ENCODE data around the gene DUOXA2.
"Not testable (repeated sequence)": the region's sequence is repeated elsewhere in the genome, so short reads cannot be mapped to it uniquely, and the experiment has no call there.

DUOXA2 gene

DNA sequence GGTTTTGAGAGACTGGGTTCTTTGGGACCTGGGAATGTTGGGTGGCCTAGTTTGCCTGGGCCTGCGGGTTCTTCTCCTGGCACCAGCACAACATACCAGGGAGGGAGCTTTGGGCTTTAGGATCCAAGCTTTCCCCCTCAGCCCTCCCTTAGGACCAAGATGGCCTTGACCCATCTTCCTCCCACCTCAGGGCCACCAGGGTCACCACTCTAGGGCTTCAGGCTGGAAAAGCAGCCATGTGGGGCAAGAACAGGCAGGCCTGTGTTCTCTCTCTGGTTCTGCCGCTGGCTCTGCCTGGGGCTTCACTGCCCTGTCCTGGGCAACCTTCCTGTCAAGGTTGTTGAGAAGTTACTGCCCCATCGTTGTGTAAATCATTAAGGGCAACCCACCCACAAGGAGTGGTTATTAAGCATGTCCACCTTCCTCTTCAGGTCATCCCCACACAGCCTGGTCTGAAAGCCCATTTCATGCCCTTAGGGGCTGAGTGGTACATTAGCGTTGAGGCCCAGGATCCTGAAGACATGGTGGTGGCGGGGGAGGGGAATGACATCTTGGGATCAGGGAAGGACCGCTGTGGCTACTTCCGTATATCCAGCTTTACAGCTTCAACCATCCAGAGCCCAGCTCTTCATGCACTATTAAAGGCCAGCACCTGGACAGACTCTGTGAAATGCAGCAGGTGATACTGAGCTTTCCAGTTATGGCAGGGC, 16.3 kb downstream of the DUOXA2 start:
- Histone ChIP-seq H3K4me1 (ENCODE audit: control insufficient read depth, insufficient read depth, low read length) (peaks cover 9% of the 10 kb centered on the region), H3K9ac (ENCODE audit: low read length in 2 of 2) (no peak overlapping the region), H3K4me3 (ENCODE audit: low read length in 2 of 2) (peak overlapping the region in 1 of 2 donors; percentile 35), H3K36me3 (ENCODE audit: control insufficient read depth in 2 of 2, insufficient read depth in 2 of 2, low read length in 2 of 2) (no peaks in the 10 kb centered on the region), H3K27me3 (ENCODE audit: control insufficient read depth in 1 of 2, insufficient read depth in 2 of 2, low read length in 2 of 2) (peaks cover 53 to 59% of the 10 kb centered on the region in 2 donors), H3K27ac (ENCODE audit: low read length) (no peak overlapping the region), H3K9me3 (ENCODE audit: control insufficient read depth in 2 of 2, low read length in 2 of 2) (peaks cover 0 to 3% of the 10 kb centered on the region in 2 donors)

DNA sequence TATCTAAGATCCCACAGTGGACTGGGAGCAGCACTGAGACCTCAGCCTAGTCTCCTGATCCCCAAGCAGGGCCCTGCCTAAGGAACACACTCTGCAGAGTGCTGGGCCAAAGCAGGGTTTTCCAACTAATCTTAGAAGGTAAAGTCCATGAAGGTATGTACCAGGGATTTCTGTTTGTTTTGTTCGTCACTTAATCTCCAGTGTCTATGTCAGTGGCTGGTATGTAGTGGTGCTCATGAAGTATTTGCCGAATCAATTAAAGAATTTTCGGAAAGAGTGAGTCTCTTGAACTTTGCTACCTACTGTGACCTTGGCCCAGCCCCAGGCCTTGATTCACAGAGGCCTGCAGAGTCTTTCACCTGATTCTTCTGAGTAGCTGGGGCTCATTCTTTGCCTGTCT, 17.4 kb downstream of the DUOXA2 start:
- Histone ChIP-seq H3K27me3 (ENCODE audit: control insufficient read depth in 1 of 2, insufficient read depth in 2 of 2, low read length in 2 of 2) (peaks cover 58 to 61% of the 10 kb centered on the region in 2 donors), H3K4me3 (ENCODE audit: low read length in 2 of 2) (no peak overlapping the region), H3K9me3 (ENCODE audit: control insufficient read depth in 2 of 2, low read length in 2 of 2) (peaks cover 0 to 3% of the 10 kb centered on the region in 2 donors), H3K27ac (ENCODE audit: low read length) (no peak overlapping the region), H3K36me3 (ENCODE audit: control insufficient read depth in 2 of 2, insufficient read depth in 2 of 2, low read length in 2 of 2) (no peaks in the 10 kb centered on the region), H3K4me1 (ENCODE audit: control insufficient read depth, insufficient read depth, low read length) (peaks cover 9% of the 10 kb centered on the region), H3K9ac (ENCODE audit: low read length in 2 of 2) (no peak overlapping the region)

DNA sequence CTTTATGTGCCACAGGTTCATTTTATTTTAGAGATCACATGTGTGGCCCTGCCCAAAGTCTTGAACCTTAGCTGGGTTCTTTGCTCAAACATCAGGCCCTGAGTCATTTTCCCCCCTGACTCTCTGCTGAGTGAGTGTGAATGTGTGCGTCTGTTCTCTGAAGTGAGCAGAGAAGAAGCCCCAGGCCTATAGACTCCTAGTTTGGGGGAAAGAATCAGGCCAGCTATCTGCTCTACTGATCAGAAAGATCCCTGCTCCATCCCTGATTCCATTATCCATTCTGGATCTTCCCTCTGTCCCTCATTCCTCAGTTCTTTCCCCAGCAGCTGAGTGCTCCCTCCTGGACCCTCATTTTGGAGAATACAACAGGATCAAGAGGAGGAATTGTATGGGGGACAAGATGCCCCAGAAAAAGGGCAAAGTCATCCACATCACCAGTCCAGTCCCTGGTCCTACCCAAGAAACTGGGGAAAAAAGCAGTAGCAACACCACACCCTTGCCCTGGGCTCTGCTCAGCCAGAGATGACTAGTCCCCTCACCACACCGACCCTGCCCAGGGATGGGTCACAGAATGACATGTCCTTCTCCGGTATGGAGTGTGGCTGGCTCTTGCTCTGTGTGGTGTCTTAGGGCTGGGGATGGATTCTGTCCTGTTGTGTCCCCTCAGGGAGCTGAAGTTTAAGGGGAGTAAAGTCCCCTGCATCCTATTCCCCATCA, 18.9 kb downstream of the DUOXA2 start:
- Histone ChIP-seq H3K4me3 (ENCODE audit: low read length in 2 of 2) (no peak overlapping the region), H3K36me3 (ENCODE audit: control insufficient read depth in 2 of 2, insufficient read depth in 2 of 2, low read length in 2 of 2) (no peaks in the 10 kb centered on the region), H3K9me3 (ENCODE audit: control insufficient read depth in 2 of 2, low read length in 2 of 2) (peaks cover 0 to 3% of the 10 kb centered on the region in 2 donors), H3K27ac (ENCODE audit: low read length) (no peak overlapping the region), H3K4me1 (ENCODE audit: control insufficient read depth, insufficient read depth, low read length) (peaks cover 9% of the 10 kb centered on the region), H3K27me3 (ENCODE audit: control insufficient read depth in 1 of 2, insufficient read depth in 2 of 2, low read length in 2 of 2) (peaks cover 58 to 63% of the 10 kb centered on the region in 2 donors), H3K9ac (ENCODE audit: low read length in 2 of 2) (no peak overlapping the region)

DNA sequence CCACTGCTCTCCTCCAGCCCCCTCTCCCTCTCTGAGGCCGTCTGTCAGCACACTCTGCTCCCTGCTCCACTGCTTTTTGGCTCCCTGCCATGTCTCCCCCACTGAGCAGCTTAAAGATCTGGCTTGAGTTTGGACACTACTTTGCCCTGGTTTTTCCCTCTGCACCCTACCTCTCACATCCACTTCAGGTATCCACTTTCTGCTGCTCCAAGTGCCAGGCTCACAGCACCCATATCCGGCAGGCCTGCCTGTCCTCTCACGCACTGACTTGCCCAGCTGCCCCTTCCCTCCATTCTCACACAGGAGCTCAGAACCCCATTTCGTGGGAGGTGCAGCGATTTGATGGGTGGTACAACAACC, 19.4 kb downstream of the DUOXA2 start:
- peaks cover 53 to 63% of the 10 kb centered on the region in 2 donors for H3K27me3 ChIP-seq (ENCODE audit: control insufficient read depth in 1 of 2, insufficient read depth in 2 of 2, low read length in 2 of 2)

DNA sequence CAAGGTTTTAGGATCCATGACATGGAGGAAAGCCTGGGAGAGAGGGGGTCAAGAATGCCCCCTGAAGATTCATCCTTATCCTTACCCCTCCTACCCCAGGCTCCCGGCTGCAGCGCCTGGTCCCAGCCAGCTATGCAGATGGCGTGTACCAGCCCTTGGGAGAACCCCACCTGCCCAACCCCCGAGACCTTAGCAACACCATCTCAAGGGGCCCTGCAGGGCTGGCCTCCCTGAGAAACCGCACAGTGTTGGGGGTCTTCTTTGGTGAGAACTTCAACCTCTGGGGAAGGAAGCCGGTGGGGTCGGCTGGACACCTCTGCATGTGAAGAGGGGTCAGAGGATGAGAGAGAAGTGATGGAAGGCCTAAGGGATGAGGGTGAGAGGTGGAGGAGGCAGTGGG, 19.9 kb downstream of the DUOXA2 start:
- peaks cover 48 to 61% of the 10 kb centered on the region in 2 donors for H3K27me3 ChIP-seq (ENCODE audit: control insufficient read depth in 1 of 2, insufficient read depth in 2 of 2, low read length in 2 of 2)
- H3K9ac ChIP-seq (ENCODE audit: low read length in 2 of 2) = no peak overlapping the region
- H3K9me3 ChIP-seq (ENCODE audit: control insufficient read depth in 2 of 2, low read length in 2 of 2) = no peaks in the 10 kb centered on the region
- no peaks in the 10 kb centered on the region for H3K36me3 ChIP-seq (ENCODE audit: control insufficient read depth in 2 of 2, insufficient read depth in 2 of 2, low read length in 2 of 2)
- H3K4me1 ChIP-seq (ENCODE audit: control insufficient read depth, insufficient read depth, low read length) = peaks cover 4% of the 10 kb centered on the region
- no peak overlapping the region for H3K4me3 ChIP-seq (ENCODE audit: low read length in 2 of 2)
- H3K27ac ChIP-seq (ENCODE audit: low read length) = no peak overlapping the region

More for the DNA sequence above, 19.4 kb downstream of the DUOXA2 start:
- H3K36me3 ChIP-seq (ENCODE audit: control insufficient read depth in 2 of 2, insufficient read depth in 2 of 2, low read length in 2 of 2) = no peaks in the 10 kb centered on the region
- no peak overlapping the region for H3K27ac ChIP-seq (ENCODE audit: low read length)
- H3K4me3 ChIP-seq (ENCODE audit: low read length in 2 of 2) = no peak overlapping the region
- H3K4me1 ChIP-seq (ENCODE audit: control insufficient read depth, insufficient read depth, low read length) = peaks cover 9% of the 10 kb centered on the region
- H3K9ac ChIP-seq (ENCODE audit: low read length in 2 of 2) = no peak overlapping the region
- no peaks in the 10 kb centered on the region for H3K9me3 ChIP-seq (ENCODE audit: control insufficient read depth in 2 of 2, low read length in 2 of 2)

DNA sequence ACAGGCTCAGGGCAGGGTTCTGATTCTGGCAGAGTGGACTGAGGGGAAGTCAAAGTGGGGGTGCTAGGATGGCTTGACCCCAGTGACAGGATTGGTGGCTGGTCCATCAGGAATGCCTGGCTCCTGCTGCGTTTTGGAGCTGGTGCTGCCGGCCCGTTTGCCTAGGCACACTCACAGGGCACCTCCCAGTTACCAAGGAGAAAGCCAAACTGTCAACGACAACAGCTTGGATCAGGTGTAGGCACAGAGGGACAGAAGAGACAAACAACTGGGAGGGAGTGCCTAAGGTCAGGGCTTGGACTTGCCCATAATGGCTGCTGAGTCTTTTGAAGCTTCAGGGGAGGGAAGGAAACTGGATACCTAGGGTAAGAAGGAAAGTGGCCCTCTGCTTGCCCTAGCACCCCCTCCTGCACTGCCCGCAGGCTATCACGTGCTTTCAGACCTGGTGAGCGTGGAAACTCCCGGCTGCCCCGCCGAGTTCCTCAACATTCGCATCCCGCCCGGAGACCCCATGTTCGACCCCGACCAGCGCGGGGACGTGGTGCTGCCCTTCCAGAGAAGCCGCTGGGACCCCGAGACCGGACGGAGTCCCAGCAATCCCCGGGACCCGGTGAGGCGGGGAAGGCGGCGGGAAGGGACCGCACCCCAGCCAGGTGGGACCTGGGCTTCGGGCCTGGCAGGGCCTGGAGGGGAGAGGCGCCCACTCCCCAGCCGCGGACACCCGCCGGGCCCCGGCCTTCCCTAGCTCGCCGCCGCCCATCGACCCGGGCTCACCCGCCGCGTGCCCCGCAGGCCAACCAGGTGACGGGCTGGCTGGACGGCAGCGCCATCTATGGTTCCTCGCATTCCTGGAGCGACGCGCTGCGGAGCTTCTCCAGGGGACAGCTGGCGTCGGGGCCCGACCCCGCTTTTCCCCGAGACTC, 20.8 kb downstream of the DUOXA2 start:
- peaks cover 39 to 56% of the 10 kb centered on the region in 2 donors for H3K27me3 ChIP-seq (ENCODE audit: control insufficient read depth in 1 of 2, insufficient read depth in 2 of 2, low read length in 2 of 2)
- H3K4me3 ChIP-seq (ENCODE audit: low read length in 2 of 2) = peak overlapping the region; percentile 25 to 44
- H3K27ac ChIP-seq (ENCODE audit: low read length) = no peak overlapping the region

DNA sequence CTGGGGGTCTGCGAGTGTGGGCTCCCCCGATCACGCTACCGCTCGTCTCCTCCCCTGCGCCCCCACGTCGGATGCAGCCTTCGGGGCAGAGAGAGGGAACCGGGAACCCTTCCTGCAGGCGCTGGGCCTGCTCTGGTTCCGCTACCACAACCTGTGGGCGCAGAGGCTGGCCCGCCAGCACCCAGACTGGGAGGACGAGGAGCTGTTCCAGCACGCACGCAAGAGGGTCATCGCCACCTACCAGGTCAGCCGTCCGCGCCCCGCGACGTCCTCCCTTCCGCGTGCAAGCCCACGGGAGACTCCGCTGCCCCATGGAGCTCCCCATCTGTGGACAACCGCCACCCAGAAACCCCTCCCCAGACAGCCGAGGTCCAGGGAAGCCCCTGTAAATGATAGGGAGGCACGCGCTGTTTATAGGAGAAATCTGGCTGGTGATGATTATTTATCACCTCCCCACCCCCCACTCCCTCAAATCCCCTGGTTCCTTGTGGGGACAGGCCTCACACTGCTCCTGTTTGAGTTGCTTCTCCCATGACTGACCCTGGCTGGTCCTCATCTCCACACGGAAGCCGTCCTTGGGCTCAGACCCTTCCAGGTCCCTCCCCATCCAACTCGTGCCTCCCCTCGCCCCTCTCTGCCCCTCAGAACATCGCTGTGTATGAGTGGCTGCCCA, 21.7 kb downstream of the DUOXA2 start:
- not testable (repeated sequence) for H3K36me3 ChIP-seq (ENCODE audit: control insufficient read depth in 2 of 2, insufficient read depth in 2 of 2, low read length in 2 of 2)

More for the DNA sequence above, 20.8 kb downstream of the DUOXA2 start:
- no peaks in the 10 kb centered on the region for H3K9me3 ChIP-seq (ENCODE audit: control insufficient read depth in 2 of 2, low read length in 2 of 2)
- H3K4me1 ChIP-seq (ENCODE audit: control insufficient read depth, insufficient read depth, low read length) = peaks cover 4% of the 10 kb centered on the region
- no peaks in the 10 kb centered on the region for H3K36me3 ChIP-seq (ENCODE audit: control insufficient read depth in 2 of 2, insufficient read depth in 2 of 2, low read length in 2 of 2)
- no peak overlapping the region for H3K9ac ChIP-seq (ENCODE audit: low read length in 2 of 2)

DNA sequence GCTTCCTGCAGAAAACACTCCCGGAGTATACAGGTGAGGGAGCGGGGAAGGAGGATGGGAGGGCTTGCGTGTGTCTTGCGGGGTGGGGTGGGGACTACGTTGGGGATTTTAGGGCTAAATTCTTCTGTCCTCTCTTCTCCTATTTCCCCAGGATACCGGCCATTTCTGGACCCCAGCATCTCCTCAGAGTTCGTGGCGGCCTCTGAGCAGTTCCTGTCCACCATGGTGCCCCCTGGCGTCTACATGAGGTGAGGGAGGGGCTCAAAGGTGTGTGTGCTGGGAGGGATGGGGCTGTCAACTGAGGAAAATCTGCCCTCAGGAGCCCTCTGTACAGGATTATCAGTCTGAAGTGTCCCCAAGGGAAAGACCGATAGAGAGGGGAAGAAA, 22.2 kb downstream of the DUOXA2 start:
- Histone ChIP-seq H3K36me3 (ENCODE audit: control insufficient read depth in 2 of 2, insufficient read depth in 2 of 2, low read length in 2 of 2) (no peaks in the 10 kb centered on the region), H3K4me3 (ENCODE audit: low read length in 2 of 2) (no peak overlapping the region), H3K9me3 (ENCODE audit: control insufficient read depth in 2 of 2, low read length in 2 of 2) (no peaks in the 10 kb centered on the region), H3K4me1 (ENCODE audit: control insufficient read depth, insufficient read depth, low read length) (peaks cover 4% of the 10 kb centered on the region), H3K27ac (ENCODE audit: low read length) (no peak overlapping the region), H3K9ac (ENCODE audit: low read length in 2 of 2) (no peak overlapping the region), H3K27me3 (ENCODE audit: control insufficient read depth in 1 of 2, insufficient read depth in 2 of 2, low read length in 2 of 2) (peaks cover 29 to 48% of the 10 kb centered on the region in 2 donors)

More for the DNA sequence above, 21.7 kb downstream of the DUOXA2 start:
- H3K4me1 ChIP-seq (ENCODE audit: control insufficient read depth, insufficient read depth, low read length); H3K27ac ChIP-seq (ENCODE audit: low read length); H3K9me3 ChIP-seq (ENCODE audit: control insufficient read depth in 2 of 2, low read length in 2 of 2); H3K9ac ChIP-seq (ENCODE audit: low read length in 2 of 2); H3K4me3 ChIP-seq (ENCODE audit: low read length in 2 of 2): not testable (repeated sequence)
- peaks cover 33 to 49% of the 10 kb centered on the region in 2 donors for H3K27me3 ChIP-seq (ENCODE audit: control insufficient read depth in 1 of 2, insufficient read depth in 2 of 2, low read length in 2 of 2)

DNA sequence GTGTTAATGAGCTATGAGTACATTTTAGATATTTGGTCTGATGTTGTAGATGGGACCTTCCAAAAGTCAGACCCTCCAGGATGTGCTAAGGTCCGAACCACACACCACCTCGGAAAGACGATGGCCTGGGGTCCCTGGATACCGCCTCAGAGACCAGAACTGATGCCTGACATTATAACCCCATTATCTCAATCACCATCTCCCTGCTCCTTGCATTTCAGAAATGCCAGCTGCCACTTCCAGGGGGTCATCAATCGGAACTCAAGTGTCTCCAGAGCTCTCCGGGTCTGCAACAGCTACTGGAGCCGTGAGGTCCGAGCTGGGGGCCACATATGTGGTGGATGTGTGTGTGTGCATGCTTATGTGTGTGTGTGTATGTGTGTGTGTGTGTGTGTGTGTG, 23.6 kb downstream of the DUOXA2 start:
- Histone ChIP-seq H3K36me3 (ENCODE audit: control insufficient read depth in 2 of 2, insufficient read depth in 2 of 2, low read length in 2 of 2) (no peaks in the 10 kb centered on the region), H3K4me1 (ENCODE audit: control insufficient read depth, insufficient read depth, low read length) (peaks cover 4% of the 10 kb centered on the region), H3K9ac (ENCODE audit: low read length in 2 of 2) (no peak overlapping the region), H3K27me3 (ENCODE audit: control insufficient read depth in 1 of 2, insufficient read depth in 2 of 2, low read length in 2 of 2) (peaks cover 28 to 50% of the 10 kb centered on the region in 2 donors), H3K4me3 (ENCODE audit: low read length in 2 of 2) (no peak overlapping the region), H3K27ac (ENCODE audit: low read length) (no peak overlapping the region), H3K9me3 (ENCODE audit: control insufficient read depth in 2 of 2, low read length in 2 of 2) (no peaks in the 10 kb centered on the region)

Measured in stomach smooth muscle (tissue), 2 donors.